SK-N-SH treated with all-trans-retinoic acid at 6 μM for 48 hours (cell line): ENCODE measurements around the gene DNAH3.
"Not testable (repeated sequence)": the region's sequence is repeated elsewhere in the genome, so short reads cannot be mapped to it uniquely, and the experiment has no call there.

Source experiments
- ATAC-seq: fragments of 200-7000 bp; cut with Tn5 transposase; 3 replicates; pipeline ENCODE4 v1.9.1; 2020; ENCODE audit warnings: mild to moderate bottlenecking, moderate library complexity
- ARNTL ChIP-seq: fragments of 450-650 bp; formaldehyde crosslinking; IDR thresholded peaks from 2 replicates; pipeline ENCODE4 v1.5.0; 2020; ENCODE audit warnings: low read depth, mild to moderate bottlenecking, moderate library complexity, borderline replicate concordance
- BACH2 ChIP-seq: fragments of 250-450 bp; sonication (Bioruptor Pico); IDR thresholded peaks from 2 replicates; pipeline ENCODE4 v1.9.0; 2021; ENCODE audit warnings: mild to moderate bottlenecking, borderline replicate concordance
- CREB5 ChIP-seq: fragments of 250-450 bp; sonication (Bioruptor Pico); IDR thresholded peaks from 2 replicates; pipeline ENCODE4 v1.5.1; 2020; ENCODE audit warnings: low read depth, mild to moderate bottlenecking, moderate library complexity
- CSDC2 ChIP-seq: fragments of 250-450 bp; sonication (Bioruptor Pico); IDR thresholded peaks from 2 replicates; pipeline ENCODE4 v1.5.0; 2020; ENCODE audit warnings: mild to moderate bottlenecking, moderate library complexity
- CSRNP3 ChIP-seq: fragments of 250-450 bp; sonication (Bioruptor Pico); IDR thresholded peaks from 2 replicates; pipeline ENCODE4 v1.5.1; 2021; ENCODE audit warnings: mild to moderate bottlenecking, moderate library complexity
- ESRRG ChIP-seq: fragments of 250-450 bp; sonication (Bioruptor Pico); IDR thresholded peaks from 2 replicates; pipeline ENCODE4 v1.6.1; 2021; ENCODE audit warnings: mild to moderate bottlenecking
- GLIS3 ChIP-seq: fragments of 250-450 bp; sonication (Bioruptor Pico); IDR thresholded peaks from 2 replicates; pipeline ENCODE4 v1.5.0; 2020; ENCODE audit warnings: mild to moderate bottlenecking, moderate library complexity
- OSR1 ChIP-seq: fragments of 250-450 bp; sonication (Bioruptor Pico); IDR thresholded peaks from 2 replicates; pipeline ENCODE4 v1.8.0; 2022; ENCODE audit warnings: moderate library complexity, mild to moderate bottlenecking, inconsistent platforms
- PATZ1 ChIP-seq: fragments of 250-450 bp; sonication (Bioruptor Pico); IDR thresholded peaks from 2 replicates; pipeline ENCODE4 v1.8.0; 2020; ENCODE audit warnings: mild to moderate bottlenecking, moderate library complexity, borderline replicate concordance
- POU6F1 ChIP-seq: fragments of 250-450 bp; sonication (Bioruptor Pico); IDR thresholded peaks from 2 replicates; pipeline ENCODE4 v1.8.0; 2021; ENCODE audit warnings: low read depth, mild to moderate bottlenecking, moderate library complexity, borderline replicate concordance
- PPARA ChIP-seq: fragments of 250-450 bp; sonication (Bioruptor Pico); IDR thresholded peaks from 2 replicates; pipeline ENCODE4 v1.5.0; 2020; ENCODE audit warnings: mild to moderate bottlenecking, borderline replicate concordance
- RARB ChIP-seq: fragments of 250-450 bp; sonication (Bioruptor Pico); IDR thresholded peaks from 2 replicates; pipeline ENCODE4 v1.8.0; 2021; ENCODE audit warnings: mild to moderate bottlenecking, moderate library complexity
- SNAI2 ChIP-seq: fragments of 250-450 bp; sonication (Bioruptor Pico); IDR thresholded peaks from 2 replicates; pipeline ENCODE4 v1.5.0; 2020; ENCODE audit warnings: mild to moderate bottlenecking, moderate library complexity
- TCF4 ChIP-seq: fragments of 250-450 bp; sonication (Bioruptor Pico); IDR thresholded peaks from 2 replicates; pipeline ENCODE4 v1.8.0; 2021; ENCODE audit warnings: mild to moderate bottlenecking, moderate library complexity, borderline replicate concordance
- TOX ChIP-seq: fragments of 250-450 bp; sonication (Bioruptor Pico); IDR thresholded peaks from 2 replicates; pipeline ENCODE4 v1.8.0; 2021; ENCODE audit warnings: mild to moderate bottlenecking, moderate library complexity, borderline replicate concordance
- TSHZ2 ChIP-seq: fragments of 250-450 bp; sonication (Bioruptor Pico); IDR thresholded peaks from 2 replicates; pipeline ENCODE4 v1.5.0; 2020; ENCODE audit warnings: mild to moderate bottlenecking, moderate library complexity
- ZC3H10 ChIP-seq: fragments of 250-450 bp; sonication (Bioruptor Pico); IDR thresholded peaks from 2 replicates; pipeline ENCODE4 v1.5.1; 2021; ENCODE audit warnings: mild to moderate bottlenecking, moderate library complexity
- ZFP3 ChIP-seq: fragments of 250-450 bp; sonication (Bioruptor Pico); IDR thresholded peaks from 2 replicates; pipeline ENCODE4 v1.5.0; 2020; ENCODE audit warnings: mild to moderate bottlenecking, moderate library complexity
- ZNF565 ChIP-seq: fragments of 450-650 bp; formaldehyde crosslinking; conservative IDR thresholded peaks from 2 replicates; pipeline ENCODE4 v1.5.0; 2020; ENCODE audit warnings: low read depth, mild to moderate bottlenecking, moderate library complexity
- ZNF70 ChIP-seq: fragments of 450-650 bp; formaldehyde crosslinking; IDR thresholded peaks from 2 replicates; pipeline ENCODE4 v1.5.0; 2020; ENCODE audit warnings: mild to moderate bottlenecking, moderate library complexity
- ZNF8 ChIP-seq: fragments of 450-650 bp; formaldehyde crosslinking; IDR thresholded peaks from 2 replicates; pipeline ENCODE4 v1.5.0; 2020; ENCODE audit warnings: mild to moderate bottlenecking, moderate library complexity

Gene DNAH3

GRCh38 chr16:21101631-21102420, 48.8 kb downstream of the DNAH3 start:
- TF ChIP-seq BACH2 (CRISPR knock-in tag): no peak
- TF ChIP-seq ESRRG (CRISPR knock-in tag): no peak
- TF ChIP-seq ZC3H10 (CRISPR knock-in tag): no peak
- no peak for TF ChIP-seq OSR1 (CRISPR knock-in tag)
- TF ChIP-seq ZFP3 (CRISPR knock-in tag): no peak
- TF ChIP-seq ZNF8 (CRISPR knock-in tag): no peak
- TF ChIP-seq ARNTL: no peak
- TF ChIP-seq TOX: no peak
- TF ChIP-seq RARB: no peak
- TF ChIP-seq TSHZ2 (CRISPR knock-in tag): no peak
- no peak for TF ChIP-seq PATZ1 (CRISPR knock-in tag)
- peak; percentile 78 for ATAC-seq

- no peak for TF ChIP-seq POU6F1 (CRISPR knock-in tag)
- no peak for TF ChIP-seq ARNTL
- no peak for ATAC-seq
These were observed 50.2 kb downstream of the DNAH3 start for GRCh38 chr16:21100447-21100846.

- TF ChIP-seq ESRRG (CRISPR knock-in tag) (no peak), GLIS3 (CRISPR knock-in tag) (no peak)
- no peak for ATAC-seq
These were observed 53.5 kb downstream of the DNAH3 start for GRCh38 chr16:21097151-21097550.

- not testable (repeated sequence) for ATAC-seq
These were observed 55.9 kb downstream of the DNAH3 start for GRCh38 chr16:21094719-21095118.

GRCh38 chr16:21092951-21093350, 57.7 kb downstream of the DNAH3 start:
- TF ChIP-seq OSR1 (CRISPR knock-in tag) (no peak), ZNF70 (no peak), ZFP3 (CRISPR knock-in tag) (no peak), SNAI2 (CRISPR knock-in tag) (no peak), CREB5 (CRISPR knock-in tag) (no peak), CSRNP3 (CRISPR knock-in tag) (no peak), ZNF565 (CRISPR knock-in tag) (no peak), TSHZ2 (CRISPR knock-in tag) (no peak), PPARA (CRISPR knock-in tag) (no peak), ZNF8 (CRISPR knock-in tag) (no peak), ESRRG (CRISPR knock-in tag) (no peak), ZC3H10 (CRISPR knock-in tag) (no peak), CSDC2 (CRISPR knock-in tag) (no peak), RARB (no peak), TCF4 (CRISPR knock-in tag) (no peak)
- no peak for ATAC-seq
